ENCODE results near the gene GCH1. TPM values are rescaled to one million over a fixed set of nuclear protein-coding genes. Genes with fewer than 3 reads are reported as not detected.

Gene GCH1
- total and polyA plus RNA-seq, 2 donors from 2014 or later: 9.2 to 12.3 TPM

- FAIRE-seq (no peak), DNase-seq (no peak)
- Histone ChIP-seq H3K27ac (ENCODE audit: low read depth in 2 of 2, low read length in 2 of 2) (no peak overlapping the region), H3K27me3 (ENCODE audit: control insufficient read depth, insufficient read depth, low read length) (no peaks in the 10 kb centered on the region), H3K9me3 (ENCODE audit: control insufficient read depth in 2 of 3, insufficient read depth in 1 of 3, low read length in 3 of 3) (no peaks in the 10 kb centered on the region), H3K4me3 (ENCODE audit: low read length in 3 of 3) (no peak overlapping the region), H3K36me3 (ENCODE audit: control insufficient read depth in 2 of 3, insufficient read depth in 3 of 3, low read length in 3 of 3) (no peaks in the 10 kb centered on the region), H3K9ac (ENCODE audit: low read length in 3 of 3) (no peak overlapping the region), H3K4me1 (ENCODE audit: control insufficient read depth in 2 of 3, insufficient read depth in 2 of 3, low read depth in 1 of 3, low read length in 3 of 3) (no peaks in the 10 kb centered on the region)
- intact Hi-C loops (cut with DNase I): no loop called here
- no peak for TF ChIP-seq CTCF (IDR thresholded peaks at IDR 0.05; ENCODE audit: borderline replicate concordance, extremely low read depth, insufficient read depth)
Measured at GRCh38 chr14:54817506-54817905, 85.1 kb downstream of the GCH1 start.

- no peak for TF ChIP-seq CTCF (IDR thresholded peaks at IDR 0.05; ENCODE audit: borderline replicate concordance, extremely low read depth, insufficient read depth)
- Histone ChIP-seq H3K27me3 (ENCODE audit: control insufficient read depth, insufficient read depth, low read length) (no peaks in the 10 kb centered on the region), H3K36me3 (ENCODE audit: control insufficient read depth in 2 of 3, insufficient read depth in 3 of 3, low read length in 3 of 3) (no peaks in the 10 kb centered on the region), H3K4me3 (ENCODE audit: low read length in 3 of 3) (no peak overlapping the region), H3K4me1 (ENCODE audit: control insufficient read depth in 2 of 3, insufficient read depth in 2 of 3, low read depth in 1 of 3, low read length in 3 of 3) (no peaks in the 10 kb centered on the region), H3K27ac (ENCODE audit: low read depth in 2 of 2, low read length in 2 of 2) (no peak overlapping the region), H3K9me3 (ENCODE audit: control insufficient read depth in 2 of 3, insufficient read depth in 1 of 3, low read length in 3 of 3) (no peaks in the 10 kb centered on the region), H3K9ac (ENCODE audit: low read length in 3 of 3) (no peak overlapping the region)
- no peak for FAIRE-seq
- DNase-seq: no peak
- intact Hi-C loops (cut with DNase I): no loop called here
Measured at GRCh38 chr14:54816450-54816849, 86.2 kb downstream of the GCH1 start.

GRCh38 chr14:54815515-54815914 is 87.1 kb downstream of the GCH1 start:
- Histone ChIP-seq H3K36me3 (ENCODE audit: control insufficient read depth in 2 of 3, insufficient read depth in 3 of 3, low read length in 3 of 3) (no peaks in the 10 kb centered on the region), H3K27ac (ENCODE audit: low read depth in 2 of 2, low read length in 2 of 2) (no peak overlapping the region), H3K4me3 (ENCODE audit: low read length in 3 of 3) (peak overlapping the region in 2 of 3 donors; percentile 14 to 30), H3K9ac (ENCODE audit: low read length in 3 of 3) (no peak overlapping the region), H3K9me3 (ENCODE audit: control insufficient read depth in 2 of 3, insufficient read depth in 1 of 3, low read length in 3 of 3) (no peaks in the 10 kb centered on the region), H3K27me3 (ENCODE audit: control insufficient read depth, insufficient read depth, low read length) (no peaks in the 10 kb centered on the region), H3K4me1 (ENCODE audit: control insufficient read depth in 2 of 3, insufficient read depth in 2 of 3, low read depth in 1 of 3, low read length in 3 of 3) (no peaks in the 10 kb centered on the region)
- DNase-seq (no peak), FAIRE-seq (no peak)
- intact Hi-C loops (cut with DNase I): no loop called here
- TF ChIP-seq CTCF (IDR thresholded peaks at IDR 0.05; ENCODE audit: borderline replicate concordance, extremely low read depth, insufficient read depth): no peak

- TF ChIP-seq CTCF (IDR thresholded peaks at IDR 0.05; ENCODE audit: borderline replicate concordance, extremely low read depth, insufficient read depth): no peak
- DNase-seq: peak in 2 of 5 donors; percentile 48 to 82
- no peaks in the 10 kb centered on the region for H3K27me3 ChIP-seq (ENCODE audit: control insufficient read depth, insufficient read depth, low read length)
- FAIRE-seq: no peak
- no peaks in the 10 kb centered on the region for H3K4me1 ChIP-seq (ENCODE audit: control insufficient read depth in 2 of 3, insufficient read depth in 2 of 3, low read depth in 1 of 3, low read length in 3 of 3)
- H3K36me3 ChIP-seq (ENCODE audit: control insufficient read depth in 2 of 3, insufficient read depth in 3 of 3, low read length in 3 of 3): no peaks in the 10 kb centered on the region
- no peaks in the 10 kb centered on the region for H3K9me3 ChIP-seq (ENCODE audit: control insufficient read depth in 2 of 3, insufficient read depth in 1 of 3, low read length in 3 of 3)
- intact Hi-C loops (cut with DNase I): no loop called here
- no peak overlapping the region for H3K9ac ChIP-seq (ENCODE audit: low read length in 3 of 3)
- no peak overlapping the region for H3K27ac ChIP-seq (ENCODE audit: low read depth in 2 of 2, low read length in 2 of 2)
- H3K4me3 ChIP-seq (ENCODE audit: low read length in 3 of 3): peak overlapping the region in 2 of 3 donors; percentile 14 to 30
Measured at GRCh38 chr14:54815016-54815415, 87.6 kb downstream of the GCH1 start.

Measured in kidney (tissue), 14 donors.